ENCODE data around the gene ORC3.
A peak's percentile ranks its signal among the peaks of the same experiment; 100 is the strongest.
"Not testable (repeated sequence)": the region's sequence is repeated elsewhere in the genome, so short reads cannot be mapped to it uniquely, and the experiment has no call there.

Gene ORC3

GRCh38 chr6:87690441-87690840, 100.5 kb downstream of the ORC3 start:
- TF ChIP-seq CTCF (conservative IDR thresholded peaks at IDR 0.05; ENCODE audit: low read depth, low read length): no peak
- H3K4me3 ChIP-seq (ENCODE audit: low read length): no peak overlapping the region
- no peak for DNase-seq (ENCODE audit: low read depth)

GRCh38 chr6:87692086-87692485, 102.2 kb downstream of the ORC3 start:
- DNase-seq (ENCODE audit: low read depth): no peak
- TF ChIP-seq CTCF (conservative IDR thresholded peaks at IDR 0.05; ENCODE audit: low read depth, low read length): no peak
- no peak overlapping the region for H3K4me3 ChIP-seq (ENCODE audit: low read length)

GRCh38 chr6:87696817-87697216, 106.9 kb downstream of the ORC3 start:
- DNase-seq (ENCODE audit: low read depth); H3K4me3 ChIP-seq (ENCODE audit: low read length): not testable (repeated sequence)

- H3K4me3 ChIP-seq (ENCODE audit: low read length): peak overlapping the region; percentile 98
- no peak for DNase-seq (ENCODE audit: low read depth)
These were observed 107.9 kb downstream of the ORC3 start for GRCh38 chr6:87697581-87698546.

GRCh38 chr6:87698547-87699006, 108.6 kb downstream of the ORC3 start:
- H3K4me3 ChIP-seq (ENCODE audit: low read length): peak overlapping the region; percentile 98
- no peak for DNase-seq (ENCODE audit: low read depth)
- no peak for TF ChIP-seq CTCF (conservative IDR thresholded peaks at IDR 0.05; ENCODE audit: low read depth, low read length)

More at GRCh38 chr6:87697581-87698546, 107.9 kb downstream of the ORC3 start:
- TF ChIP-seq CTCF (conservative IDR thresholded peaks at IDR 0.05; ENCODE audit: low read depth, low read length): no peak

GRCh38 chr6:87699576-87699975, 109.6 kb downstream of the ORC3 start:
- DNase-seq (ENCODE audit: low read depth): no peak
- no peak for TF ChIP-seq CTCF (conservative IDR thresholded peaks at IDR 0.05; ENCODE audit: low read depth, low read length)
- peak overlapping the region; percentile 98 for H3K4me3 ChIP-seq (ENCODE audit: low read length)

GRCh38 chr6:87700397-87701343, 110.7 kb downstream of the ORC3 start:
- DNase-seq (ENCODE audit: low read depth): no peak
- peak overlapping the region; percentile 98 for H3K4me3 ChIP-seq (ENCODE audit: low read length)
- no peak for TF ChIP-seq CTCF (conservative IDR thresholded peaks at IDR 0.05; ENCODE audit: low read depth, low read length)
